AG04450 (cell line): ENCODE measurements around the gene PTBP1. TPM values are rescaled to one million over a fixed set of nuclear protein-coding genes. Genes with fewer than 3 reads are reported as not detected.

ENCODE experiments used
- CTCF ChIA-PET: fragments of 300-600, 350-600 bp; formaldehyde crosslinking; extraction: SDS; loops from one replicate; lab custom pipeline; 2022; ENCODE audit warnings: antibody characterized with exemption, inconsistent platforms; lab: Charles Lee
- POLR2A ChIA-PET: fragments of 350-600 bp; formaldehyde crosslinking; extraction: SDS; loops from one replicate; lab custom pipeline; 2021; ENCODE audit warnings: antibody characterized with exemption, inconsistent platforms; lab: Yijun Ruan, JAX
- DNase-seq: peaks from one replicate; pipeline ENCODE4 v3.0.0-alpha.2; 2011; ENCODE audit warnings: low read depth, low spot score
- H3K27ac ChIP-seq: one replicate; pipeline ENCODE4 v1.5.1; 2012; ENCODE audit warnings: low read depth, low read length, control low read depth
- H3K27me3 ChIP-seq: one replicate; pipeline ENCODE4 v1.6.0; 2012; ENCODE audit warnings: low read length; ENCODE audit not compliant: control insufficient read depth, insufficient read depth
- H3K4me3 ChIP-seq: 2 replicates; pipeline ENCODE4 v1.5.1; 2011; ENCODE audit warnings: mild to moderate bottlenecking, low read depth, low read length, control low read depth
- H3K9me3 ChIP-seq: 2 replicates; pipeline ENCODE4 v1.5.1; 2012; ENCODE audit warnings: low read length; ENCODE audit not compliant: control insufficient read depth, insufficient read depth
- CTCF ChIP-seq: IDR thresholded peaks from 2 replicates; pipeline ENCODE4 v1.5.1; 2011; ENCODE audit warnings: low read depth, low read length, control low read depth, inconsistent platforms
- polyA plus RNA-seq: library from polyadenylated mRNA; depleted of rRNA; stranded (reverse); fragments of >200 nt; gene quantifications from 2 replicates; pipeline ENCODE4 v1.2.3, GENCODE V29; 2011

Gene PTBP1
- polyA plus RNA-seq, 1 experiment = 141 TPM

GRCh38 chr19:802498-803098 is 5.3 kb downstream of the PTBP1 start:
- no peak for DNase-seq
- H3K27ac ChIP-seq = peak overlapping the region; percentile 31
- H3K27me3 ChIP-seq = no peaks in the 10 kb centered on the region
- no peak for TF ChIP-seq CTCF
- ChIA-PET CTCF (interaction anchor here (0.6 to 0.9 kb wide), 3 partner anchors 23 to 32 kb away, joined by 3 to 7 read pairs (median 4); no protein-coding TSS in a partner anchor), POLR2A (interaction anchor here (0.6 to 1.4 kb wide), 5 partner anchors 11 to 126 kb away, joined by 3 to 13 read pairs (median 3); no protein-coding TSS in a partner anchor)
- H3K9me3 ChIP-seq = no peaks in the 10 kb centered on the region; the same call in 1 of the 2 replicates
- peak overlapping the region; percentile 25 for H3K4me3 ChIP-seq

GRCh38 chr19:803099-803561 is 5.9 kb downstream of the PTBP1 start:
- TF ChIP-seq CTCF = no peak
- ChIA-PET POLR2A (interaction anchor here (1.3 to 1.4 kb wide), 2 partner anchors 46 to 57 kb away, joined by 4 to 5 read pairs; partner anchors contain the start of gene CFD), CTCF (interaction anchor here (0.6 kb wide), 1 partner anchor 24 kb away, joined by 3 read pairs; no protein-coding TSS in a partner anchor)
- Histone ChIP-seq H3K27me3 (no peaks in the 10 kb centered on the region), H3K27ac (no peak overlapping the region), H3K4me3 (no peak overlapping the region), H3K9me3 (no peaks in the 10 kb centered on the region; the same call in 1 of the 2 replicates)
- DNase-seq = no peak

GRCh38 chr19:803686-804418 is 6.6 kb downstream of the PTBP1 start:
- no peak for DNase-seq
- ChIA-PET CTCF (no interaction called here), POLR2A (interaction anchor here (0.6 to 1.4 kb wide), 3 partner anchors 40 to 56 kb away, joined by 3 to 5 read pairs (median 4); partner anchors contain the start of gene CFD)
- Histone ChIP-seq H3K4me3 (no peak overlapping the region), H3K27ac (no peak overlapping the region), H3K27me3 (no peaks in the 10 kb centered on the region), H3K9me3 (no peaks in the 10 kb centered on the region; the same call in 1 of the 2 replicates)
- TF ChIP-seq CTCF = no peak

- Histone ChIP-seq H3K4me3 (no peak overlapping the region), H3K27ac (no peak overlapping the region), H3K9me3 (no peaks in the 10 kb centered on the region; the same call in 1 of the 2 replicates), H3K27me3 (no peaks in the 10 kb centered on the region)
- no peak for DNase-seq
- no peak for TF ChIP-seq CTCF
- POLR2A ChIA-PET = interaction anchor here (0.6 to 1.3 kb wide), 2 partner anchors 40 to 55 kb away, joined by 3 to 4 read pairs; partner anchors contain the start of gene CFD
- CTCF ChIA-PET = no interaction called here
Observed at GRCh38 chr19:804419-805165, 7.3 kb downstream of the PTBP1 start.
